ENCODE measurements around the gene FN1.

Gene FN1

GRCh38 chr2:215423234-215423633 lies 12.6 kb downstream of the FN1 start:
- no peak for TF ChIP-seq CTCF (IDR thresholded peaks at IDR 0.05; ENCODE audit: extremely low read depth, insufficient read depth, missing control alignments)
- no peak for DNase-seq (ENCODE audit: low spot score)
- in situ Hi-C loops (cut with MboI; ENCODE audit: low pct_unique_long_range_greater_than_20kb, low sequenced_read_pairs, unreplicated experiment) = no loop called here

GRCh38 chr2:215422676-215423075 lies 13.2 kb downstream of the FN1 start:
- DNase-seq (ENCODE audit: low spot score) = no peak
- no peak for TF ChIP-seq CTCF (IDR thresholded peaks at IDR 0.05; ENCODE audit: extremely low read depth, insufficient read depth, missing control alignments)
- in situ Hi-C loops (cut with MboI; ENCODE audit: low pct_unique_long_range_greater_than_20kb, low sequenced_read_pairs, unreplicated experiment) = no loop called here

GRCh38 chr2:215421859-215422461 lies 13.9 kb downstream of the FN1 start:
- TF ChIP-seq CTCF (IDR thresholded peaks at IDR 0.05; ENCODE audit: extremely low read depth, insufficient read depth, missing control alignments) = no peak
- in situ Hi-C loops (cut with MboI; ENCODE audit: low pct_unique_long_range_greater_than_20kb, low sequenced_read_pairs, unreplicated experiment) = no loop called here
- no peak for DNase-seq (ENCODE audit: low spot score)

GRCh38 chr2:215420471-215420935 lies 15.4 kb downstream of the FN1 start:
- in situ Hi-C loops (cut with MboI; ENCODE audit: low pct_unique_long_range_greater_than_20kb, low sequenced_read_pairs, unreplicated experiment) = no loop called here
- no peak for DNase-seq (ENCODE audit: low spot score)
- no peak for TF ChIP-seq CTCF (IDR thresholded peaks at IDR 0.05; ENCODE audit: extremely low read depth, insufficient read depth, missing control alignments)

GRCh38 chr2:215419769-215420470 lies 15.9 kb downstream of the FN1 start:
- in situ Hi-C loops (cut with MboI; ENCODE audit: low pct_unique_long_range_greater_than_20kb, low sequenced_read_pairs, unreplicated experiment) = no loop called here
- TF ChIP-seq CTCF (IDR thresholded peaks at IDR 0.05; ENCODE audit: extremely low read depth, insufficient read depth, missing control alignments) = no peak
- no peak for DNase-seq (ENCODE audit: low spot score)

GRCh38 chr2:215419113-215419512 lies 16.8 kb downstream of the FN1 start:
- no peak for TF ChIP-seq CTCF (IDR thresholded peaks at IDR 0.05; ENCODE audit: extremely low read depth, insufficient read depth, missing control alignments)
- in situ Hi-C loops (cut with MboI; ENCODE audit: low pct_unique_long_range_greater_than_20kb, low sequenced_read_pairs, unreplicated experiment) = no loop called here

More at GRCh38 chr2:215419113-215419512, 16.8 kb downstream of the FN1 start:
- no peak for DNase-seq (ENCODE audit: low spot score)

All from GM13977 (cell line).